OCI-LY1 (cell line): ENCODE measurements around the gene SLC6A8.
"Not testable (repeated sequence)": the region's sequence is repeated elsewhere in the genome, so short reads cannot be mapped to it uniquely, and the experiment has no call there.

Source experiments
- CTCF ChIP-seq: fragments of 200-600 bp; sonication (generic), shearing (Covaris generic); IDR thresholded peaks from 2 replicates; pipeline ENCODE4 v1.5.1; 2017; ENCODE audit warnings: mild to moderate bottlenecking, antibody characterized with exemption, low read length, moderate library complexity, mixed read lengths
- EZH2 ChIP-seq: fragments of 200-600 bp; sonication (generic), shearing (Covaris generic); IDR thresholded peaks from 2 replicates; pipeline ENCODE4 v1.8.0; 2017; ENCODE audit warnings: borderline replicate concordance, mixed run types, mild to moderate bottlenecking, antibody characterized with exemption, low read length, moderate library complexity, mixed read lengths

GRCh38 chrX:153730115-153730514 is 42.4 kb downstream of the SLC6A8 start:
- not testable (repeated sequence) for TF ChIP-seq CTCF, EZH2
